Activated T-helper 1 cell treated with anti-CD3 and anti-CD28 coated beads, Interleukin-12 subunit alpha, Interleukin-12 subunit beta, Interleukin-2, Interleukin-4 antibody, amounts not matched to agents 30 ng/mL and 10 ng/mL and 1 ng/mL, durations not matched to agents 14 hours and 24 hours and 36 hours (primary cell): ENCODE data around the gene LTA. TPM values are rescaled to one million over a fixed set of nuclear protein-coding genes. Genes with fewer than 3 reads are reported as not detected.

Experiments used
- DNase-seq: peaks from one replicate; pipeline ENCODE4 v3.0.0; 2021; ENCODE audit warnings: low spot score
- H3K27ac Mint-ChIP-seq: one replicate; pipeline ENCODE4 v1.8.0; 2021; ENCODE audit warnings: mild to moderate bottlenecking, mixed read lengths
- H3K27me3 Mint-ChIP-seq: one replicate; pipeline ENCODE4 v1.8.0; 2022; ENCODE audit warnings: mild to moderate bottlenecking, moderate library complexity, mixed read lengths; ENCODE audit not compliant: insufficient read depth
- H3K36me3 Mint-ChIP-seq: one replicate; pipeline ENCODE4 v1.8.0; 2021; ENCODE audit warnings: low read depth, mixed read lengths
- H3K4me1 Mint-ChIP-seq: one replicate; pipeline ENCODE4 v1.8.0; 2021; ENCODE audit warnings: low read depth, mixed read lengths
- H3K4me3 Mint-ChIP-seq: one replicate; pipeline ENCODE4 v1.8.0; 2021; ENCODE audit warnings: mild to moderate bottlenecking, moderate library complexity, mixed read lengths
- H3K9me3 Mint-ChIP-seq: one replicate; pipeline ENCODE4 v1.8.0; 2021; ENCODE audit warnings: mixed read lengths
- intact Hi-C: fragments of 100-400 bp; cut with micrococcal nuclease; formaldehyde crosslinking; loops from one replicate; pipeline ENCODE4 v1.15.1; 2024
- total RNA-seq: library from RNA; stranded (reverse); gene quantifications from 2 replicates; pipeline ENCODE4 v1.2.3, GENCODE V29; 2022

Gene LTA
- total RNA-seq, 1 donor from 2014 or later, result 1,078 TPM

GRCh38 chr6:31534011-31534410 is 38.1 kb upstream of the LTA start:
- Mint-ChIP-seq H3K36me3 (peaks cover 71% of the 10 kb centered on the region), H3K4me1 (peaks cover 31% of the 10 kb centered on the region), H3K4me3 (no peak overlapping the region), H3K27ac (no peak overlapping the region), H3K27me3 (no peaks in the 10 kb centered on the region), H3K9me3 (no peaks in the 10 kb centered on the region)
- no peak for DNase-seq
- intact Hi-C loops, result no loop called here

DNA sequence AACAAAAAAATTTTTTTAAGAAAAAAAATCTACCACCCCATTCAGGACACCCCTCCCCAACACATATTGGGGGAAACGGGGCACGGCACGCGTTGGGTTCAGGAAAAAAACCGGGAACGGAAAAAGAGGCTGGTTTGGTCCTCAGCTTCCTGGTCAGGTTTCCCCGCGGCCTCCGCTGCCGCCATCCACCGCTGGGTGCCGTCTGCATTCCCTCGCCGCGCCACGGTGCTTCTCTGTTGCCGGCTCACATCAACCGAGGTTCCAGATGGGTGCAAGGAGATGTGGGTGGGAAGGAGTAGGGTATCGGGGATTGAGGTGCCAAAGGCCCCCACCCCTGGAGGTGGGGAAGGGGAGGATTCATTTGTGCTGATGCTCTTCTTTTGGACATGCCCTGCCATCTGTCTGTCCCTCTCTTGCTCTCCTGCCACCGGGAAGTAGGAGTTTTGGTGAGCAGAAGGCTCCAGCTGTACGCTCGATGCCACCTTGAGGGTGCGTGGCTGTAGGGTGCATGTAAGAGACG is 37.5 kb upstream of the LTA start:
- DNase-seq, result no peak
- Mint-ChIP-seq H3K4me3 (no peak overlapping the region), H3K27me3 (no peaks in the 10 kb centered on the region), H3K9me3 (no peaks in the 10 kb centered on the region), H3K27ac (no peak overlapping the region), H3K36me3 (peaks cover 77% of the 10 kb centered on the region), H3K4me1 (peaks cover 37% of the 10 kb centered on the region)
- intact Hi-C loops, result no loop called here

GRCh38 chr6:31535538-31536324 is 36.4 kb upstream of the LTA start:
- Mint-ChIP-seq H3K27me3 (no peaks in the 10 kb centered on the region), H3K9me3 (no peaks in the 10 kb centered on the region), H3K4me1 (peaks cover 48% of the 10 kb centered on the region), H3K27ac (peak overlapping the region; percentile 2), H3K4me3 (no peak overlapping the region), H3K36me3 (peaks cover 80% of the 10 kb centered on the region)
- DNase-seq, result no peak
- intact Hi-C loops, result no loop called here

GRCh38 chr6:31538805-31539400 is 33.2 kb upstream of the LTA start:
- Mint-ChIP-seq H3K27me3 (no peaks in the 10 kb centered on the region), H3K4me1 (peaks cover 41% of the 10 kb centered on the region), H3K4me3 (peak overlapping the region; percentile 100), H3K36me3 (peaks cover 65% of the 10 kb centered on the region), H3K9me3 (no peaks in the 10 kb centered on the region), H3K27ac (peak overlapping the region; percentile 31)
- intact Hi-C loops, result no loop called here
- DNase-seq, result no peak

DNA sequence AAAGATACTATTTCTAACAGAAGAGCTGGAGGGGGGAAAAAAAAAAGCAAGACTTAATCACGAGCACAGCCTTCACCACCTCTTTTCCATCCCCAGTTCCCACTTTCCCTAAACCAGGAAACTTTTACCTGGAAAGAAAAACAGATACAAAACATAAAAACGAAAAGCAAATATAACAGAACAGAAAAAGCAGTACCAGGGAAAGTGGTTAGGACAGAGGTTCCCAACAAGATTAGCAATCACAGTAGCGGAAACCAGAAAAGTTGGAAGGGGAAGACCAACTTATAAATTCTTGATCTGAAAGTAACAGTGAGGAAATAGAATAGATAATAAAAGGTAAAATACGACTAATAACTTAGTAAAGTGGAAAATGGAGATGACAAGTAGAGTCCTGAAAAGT is 31.4 kb upstream of the LTA start:
- Mint-ChIP-seq H3K9me3 (no peaks in the 10 kb centered on the region), H3K27ac (peak overlapping the region; percentile 97), H3K4me1 (peaks cover 41% of the 10 kb centered on the region), H3K4me3 (peak overlapping the region; percentile 100), H3K27me3 (peaks cover 2% of the 10 kb centered on the region), H3K36me3 (peaks cover 48% of the 10 kb centered on the region)
- DNase-seq, result no peak
- intact Hi-C loops, result loop anchor here (1.0 to 10.0 kb wide), 4 partner anchors 46 to 414 kb away; partner anchors contain the start of genes CCHCR1, NELFE, SKIC2 and TCF19

GRCh38 chr6:31541059-31541657 is 30.9 kb upstream of the LTA start:
- H3K27ac Mint-ChIP-seq, result peak overlapping the region; percentile 97
- peaks cover 43% of the 10 kb centered on the region for H3K36me3 Mint-ChIP-seq
- intact Hi-C loops, result loop anchor here (1.0 to 10.0 kb wide), 4 partner anchors 47 to 414 kb away; partner anchors contain the start of genes CCHCR1, NELFE, SKIC2 and TCF19
- H3K9me3 Mint-ChIP-seq, result no peaks in the 10 kb centered on the region
- H3K27me3 Mint-ChIP-seq, result peaks cover 3% of the 10 kb centered on the region
- H3K4me1 Mint-ChIP-seq, result peaks cover 41% of the 10 kb centered on the region
- peak; percentile 54 for DNase-seq
- H3K4me3 Mint-ChIP-seq, result peak overlapping the region; percentile 100

DNA sequence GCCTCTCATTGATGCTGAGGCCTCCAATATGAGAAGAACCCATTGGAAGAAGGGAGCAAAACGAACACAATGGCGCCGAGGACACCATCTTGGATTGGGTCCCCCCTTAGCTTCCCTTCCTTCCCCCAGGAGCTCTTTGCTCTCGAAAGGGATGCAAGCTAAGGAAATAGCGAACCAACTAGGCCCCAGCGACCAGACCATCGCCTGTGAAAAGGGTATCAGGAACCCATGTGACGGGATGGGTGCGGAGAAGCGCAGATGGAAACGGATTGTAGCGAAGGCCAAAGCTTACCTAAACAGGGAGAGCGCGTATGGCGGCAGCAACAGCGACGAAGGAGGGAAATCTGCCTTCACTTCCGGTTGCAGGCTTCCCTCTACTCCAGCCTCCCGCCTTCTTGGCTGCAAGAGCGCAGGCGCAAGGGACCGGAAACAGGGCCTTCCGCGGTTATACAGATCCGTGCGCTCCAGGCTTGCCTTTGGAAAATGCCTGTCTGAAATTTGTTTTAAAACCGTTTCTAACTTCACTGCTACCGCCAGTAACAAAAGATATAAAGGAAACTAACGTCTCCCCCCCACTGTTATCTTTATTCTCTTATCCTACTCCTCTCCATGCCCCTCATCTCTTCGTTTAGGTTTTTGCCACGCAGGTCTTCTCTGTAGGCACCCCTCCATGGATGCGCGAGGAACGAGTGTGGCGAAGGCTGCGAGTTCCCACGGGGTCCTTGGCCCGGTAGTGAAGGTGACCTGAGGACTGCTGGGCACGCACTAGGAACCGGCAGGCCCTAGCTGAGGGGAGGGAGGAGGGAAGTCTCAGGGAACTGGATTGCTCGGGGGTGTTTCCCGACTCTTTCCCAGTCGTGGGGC is 30.2 kb upstream of the LTA start, which contains the start of gene DDX39B:
TSS of gene DDX39B (minus strand) at position 346 of the 864 bp plus-strand sequence. CDS start 1,471 bp downstream, outside the sequence.
- H3K9me3 Mint-ChIP-seq, result no peaks in the 10 kb centered on the region
- intact Hi-C loops, result loop anchor here (1.0 to 10.0 kb wide), 7 partner anchors 38 to 413 kb away; partner anchors contain the start of genes BAG6, CCHCR1, NELFE and PRRC2A
- peaks cover 3% of the 10 kb centered on the region for H3K27me3 Mint-ChIP-seq
- H3K4me1 Mint-ChIP-seq, result peaks cover 41% of the 10 kb centered on the region
- DNase-seq, result peak; percentile 92
- peak within 1 kb of the TSS; percentile 97 for H3K27ac Mint-ChIP-seq
- peaks cover 36% of the 10 kb centered on the region for H3K36me3 Mint-ChIP-seq
- H3K4me3 Mint-ChIP-seq, result peak within 1 kb of the TSS; percentile 100

DNA sequence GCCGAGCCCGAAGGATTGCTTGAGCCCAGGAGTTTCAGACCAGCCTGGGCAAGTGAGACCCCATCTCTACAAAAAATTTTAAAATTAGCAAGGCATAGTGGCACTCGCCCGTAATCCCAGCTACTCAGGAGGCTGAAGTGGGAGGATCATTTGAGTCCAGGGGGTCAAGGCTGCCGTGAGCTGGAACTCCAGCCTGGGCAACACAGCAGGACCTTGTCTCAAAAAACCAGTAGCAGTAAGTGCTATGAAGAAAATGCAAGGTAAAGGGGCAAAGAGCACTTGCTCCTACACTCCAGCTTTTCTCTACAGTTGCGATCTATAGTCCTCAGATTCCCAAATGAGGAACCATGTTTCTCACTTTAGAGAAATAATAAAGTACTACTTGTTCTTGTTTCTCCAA is 28.4 kb upstream of the LTA start:
- peaks cover 3% of the 10 kb centered on the region for H3K27me3 Mint-ChIP-seq
- H3K4me1 Mint-ChIP-seq, result peaks cover 43% of the 10 kb centered on the region
- intact Hi-C loops, result loop anchor here (5.0 to 10.0 kb wide), 2 partner anchors 386 to 411 kb away; partner anchors contain the start of genes CCHCR1, NELFE, SKIC2 and TCF19
- no peak overlapping the region for H3K27ac Mint-ChIP-seq
- DNase-seq, result no peak
- H3K9me3 Mint-ChIP-seq, result no peaks in the 10 kb centered on the region
- H3K4me3 Mint-ChIP-seq, result no peak overlapping the region
- peaks cover 27% of the 10 kb centered on the region for H3K36me3 Mint-ChIP-seq

- Mint-ChIP-seq H3K36me3 (peaks cover 16% of the 10 kb centered on the region), H3K4me1 (peaks cover 39% of the 10 kb centered on the region), H3K27me3 (peaks cover 3% of the 10 kb centered on the region), H3K27ac (no peak overlapping the region), H3K4me3 (no peak overlapping the region), H3K9me3 (no peaks in the 10 kb centered on the region)
- intact Hi-C loops, result loop anchor here (5.0 to 10.0 kb wide), 2 partner anchors 387 to 410 kb away; partner anchors contain the start of genes CCHCR1, NELFE, SKIC2 and TCF19
- no peak for DNase-seq
Measured at GRCh38 chr6:31544676-31545075, 27.4 kb upstream of the LTA start.

DNA sequence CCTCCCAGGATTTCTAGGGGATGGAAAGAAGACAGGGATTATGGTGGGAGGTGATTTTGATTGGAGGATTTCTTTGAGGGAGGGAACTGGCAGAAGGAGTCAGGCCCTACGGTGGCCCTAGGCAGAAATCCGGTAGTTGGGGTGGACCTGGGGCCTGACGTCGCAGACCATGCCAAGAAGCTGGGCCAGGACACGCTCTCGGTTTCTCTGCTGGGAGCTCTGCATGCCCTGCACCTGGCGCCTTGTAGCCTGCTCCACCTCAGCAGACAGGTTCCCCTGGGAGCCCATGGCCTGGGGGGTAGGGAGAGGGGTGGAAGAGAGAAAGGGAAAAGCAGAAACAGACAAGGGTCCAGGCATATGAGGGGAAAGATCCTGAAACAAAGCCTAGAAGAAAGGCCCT is 26.8 kb upstream of the LTA start:
- H3K36me3 Mint-ChIP-seq, result peaks cover 13% of the 10 kb centered on the region
- peaks cover 33% of the 10 kb centered on the region for H3K4me1 Mint-ChIP-seq
- peaks cover 3% of the 10 kb centered on the region for H3K27me3 Mint-ChIP-seq
- DNase-seq, result no peak
- H3K9me3 Mint-ChIP-seq, result no peaks in the 10 kb centered on the region
- no peak overlapping the region for H3K27ac Mint-ChIP-seq
- no peak overlapping the region for H3K4me3 Mint-ChIP-seq
- intact Hi-C loops, result loop anchor here (10.0 kb wide), 1 partner anchor 410 kb away; the partner anchor contains the start of genes NELFE and SKIC2

GRCh38 chr6:31546339-31546957 is 25.6 kb upstream of the LTA start, which contains the start of gene ATP6V1G2:
ATP6V1G2 (minus strand) TSS chr6:31546608; CDS start chr6:31546559, 49 bp downstream.
- Mint-ChIP-seq H3K27me3 (peaks cover 3% of the 10 kb centered on the region), H3K36me3 (peaks cover 7% of the 10 kb centered on the region), H3K9me3 (no peaks in the 10 kb centered on the region), H3K4me1 (peaks cover 32% of the 10 kb centered on the region), H3K27ac (peak within 1 kb of the TSS; percentile 82), H3K4me3 (peak within 1 kb of the TSS; percentile 87)
- DNase-seq, result peak; percentile 87
- intact Hi-C loops, result loop anchor here (1.0 to 10.0 kb wide), 5 partner anchors 52 to 408 kb away; partner anchors contain the start of genes EHMT2, NELFE and SKIC2
